Mammary epithelial cell (primary cell): ENCODE measurements around the gene TPSD1.
"Not testable (repeated sequence)": the region's sequence is repeated elsewhere in the genome, so short reads cannot be mapped to it uniquely, and the experiment has no call there.

Source experiments
- CTCF ChIP-seq, 2 donors: IDR thresholded peaks in 1 of 2; conservative IDR thresholded peaks in 1 of 2; 2 replicates each; pipeline ENCODE4 v1.5.1; 2011 to 2012; ENCODE audit warnings: inconsistent platforms in 2 of 2, low read length in 2 of 2, mild to moderate bottlenecking in 2 of 2, control low read depth in 1 of 2, low read depth in 1 of 2; ENCODE audit not compliant: insufficient read depth in 1 of 2; ENCODE audit errors: extremely low read depth in 1 of 2
- EZH2 ChIP-seq: IDR thresholded peaks from 2 replicates; pipeline ENCODE4 v1.6.1; 2012; ENCODE audit warnings: low read length, inconsistent platforms, borderline replicate concordance

- not testable (repeated sequence) for TF ChIP-seq EZH2; CTCF (conservative IDR thresholded peaks at IDR 0.05 in 1 of 2, IDR thresholded peaks at IDR 0.05 in 1 of 2; ENCODE audit: extremely low read depth in 1 of 2, insufficient read depth in 1 of 2, low read depth in 1 of 2, low read length in 2 of 2)
These were observed 40.8 kb downstream of the TPSD1 start for GRCh38 chr16:1296688-1297017.
